ENCODE measurements around the gene TTC7B. TPM values are rescaled to one million over a fixed set of nuclear protein-coding genes. Genes with fewer than 3 reads are reported as not detected.
A peak's percentile ranks its signal among the peaks of the same experiment; 100 is the strongest.

The TTC7B gene
- total and polyA plus RNA-seq, 2 experiments from 2014 or later: 7.9 to 28.6 TPM

DNA sequence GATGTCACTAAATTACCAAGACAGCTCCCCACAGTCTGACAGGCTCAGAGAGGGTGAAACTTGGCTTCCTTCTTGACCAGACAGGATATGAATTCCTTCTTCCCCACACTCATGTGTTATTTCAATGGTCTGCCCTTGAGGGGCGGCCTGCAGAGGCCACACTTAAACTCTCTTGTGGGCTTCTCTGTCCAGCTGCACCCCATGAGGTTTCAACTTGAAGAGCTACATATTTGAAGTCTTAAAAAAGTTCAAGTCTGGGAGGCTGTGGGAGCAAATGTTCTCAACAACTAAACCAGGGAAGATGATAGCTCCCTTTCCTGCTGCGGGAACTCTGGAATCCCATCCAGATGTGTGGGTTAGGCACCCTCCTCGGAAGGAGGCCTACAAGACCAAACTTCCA is 98.3 kb downstream of the TTC7B start:
- H3K36me3 Mint-ChIP-seq (ENCODE audit: low read depth): no peaks in the 10 kb centered on the region
- H3K27me3 ChIP-seq (ENCODE audit: insufficient read depth): no peaks in the 10 kb centered on the region
- peaks cover 39% of the 10 kb centered on the region for H3K4me1 Mint-ChIP-seq
- H3K27ac Mint-ChIP-seq: no peak overlapping the region
- no peaks in the 10 kb centered on the region for H3K79me2 ChIP-seq (replicated peaks; ENCODE audit: insufficient read depth)
- 0 out of 2 replicates have a peak overlapping the region, but pooled peaks have one; percentile 47 for H3K27ac ChIP-seq (ENCODE audit: low read depth)
- H3K27me3 Mint-ChIP-seq (ENCODE audit: insufficient read depth, low read depth, poor library complexity): peaks cover 6% of the 10 kb centered on the region
- TF ChIP-seq NANOG (IDR thresholded peaks at IDR 0.05; ENCODE audit: borderline replicate concordance): no peak
- no peak for TF ChIP-seq ZNF331 (CRISPR knock-in tag; IDR thresholded peaks at IDR 0.05; ENCODE audit: low read depth)
- TF ChIP-seq CREB1 (CRISPR knock-in tag; IDR thresholded peaks at IDR 0.05; ENCODE audit: low read depth): no peak
- H3K4me3 Mint-ChIP-seq: no peak overlapping the region
- no peak overlapping the region for H2AFZ ChIP-seq
- H3F3A ChIP-seq (replicated peaks; ENCODE audit: low read depth): no peaks in the 10 kb centered on the region
- DNase-seq (ENCODE audit: low spot score) (peak; percentile 31), ATAC-seq (no peak)
- no peak overlapping the region for H3K4me3 ChIP-seq
- peaks cover 5% of the 10 kb centered on the region; the same call in 1 of the 2 replicates for H3K9me2 ChIP-seq (ENCODE audit: insufficient read depth)
- H3K9me3 Mint-ChIP-seq: no peaks in the 10 kb centered on the region
- no peaks in the 10 kb centered on the region for H4K20me1 ChIP-seq (replicated peaks; ENCODE audit: insufficient read depth)
- no peaks in the 10 kb centered on the region for H3K36me3 ChIP-seq (ENCODE audit: insufficient read depth)
- peaks cover 12% of the 10 kb centered on the region for H3K4me1 ChIP-seq (ENCODE audit: insufficient read depth)
- peak overlapping the region; percentile 61; the same call in 1 of the 2 replicates for H3K4me2 ChIP-seq

DNA sequence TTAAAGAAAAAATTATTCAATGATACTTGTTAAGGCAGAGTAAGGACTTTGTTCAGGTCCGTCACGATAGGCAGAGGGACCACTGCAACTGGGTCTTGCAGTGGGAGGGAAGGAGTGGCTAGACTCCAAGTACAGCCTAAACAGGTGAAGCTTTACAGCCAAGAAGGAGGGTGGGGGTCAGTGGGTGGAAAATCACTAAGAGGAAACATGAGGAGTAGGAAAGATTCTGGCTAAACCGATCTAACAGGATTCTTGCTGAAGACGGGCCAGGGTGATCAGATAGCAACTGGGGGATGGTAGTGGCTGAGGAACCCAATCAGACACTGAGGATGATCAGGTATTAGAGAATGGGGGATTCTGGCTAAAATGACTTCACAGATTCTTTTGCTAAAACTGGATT is 100.2 kb downstream of the TTC7B start:
- no peak for DNase-seq (ENCODE audit: low spot score)
- peak overlapping the region; percentile 49 for H3K27ac Mint-ChIP-seq
- Histone ChIP-seq H3K27me3 (ENCODE audit: insufficient read depth) (no peaks in the 10 kb centered on the region), H3K79me2 (replicated peaks; ENCODE audit: insufficient read depth) (no peaks in the 10 kb centered on the region), H2AFZ (no peak overlapping the region), H3K4me2 (no peak overlapping the region), H4K20me1 (replicated peaks; ENCODE audit: insufficient read depth) (no peaks in the 10 kb centered on the region), H3F3A (replicated peaks; ENCODE audit: low read depth) (no peaks in the 10 kb centered on the region), H3K27ac (ENCODE audit: low read depth) (no peak overlapping the region), H3K4me3 (no peak overlapping the region), H3K4me1 (ENCODE audit: insufficient read depth) (peaks cover 12% of the 10 kb centered on the region), H3K9me2 (ENCODE audit: insufficient read depth) (no peaks in the 10 kb centered on the region), H3K36me3 (ENCODE audit: insufficient read depth) (no peaks in the 10 kb centered on the region)
- peaks cover 39% of the 10 kb centered on the region for H3K4me1 Mint-ChIP-seq
- peaks cover 6% of the 10 kb centered on the region for H3K27me3 Mint-ChIP-seq (ENCODE audit: insufficient read depth, low read depth, poor library complexity)
- H3K36me3 Mint-ChIP-seq (ENCODE audit: low read depth): no peaks in the 10 kb centered on the region
- peak; percentile 57 for ATAC-seq
- TF ChIP-seq CTCF (conservative IDR thresholded peaks at IDR 0.05; ENCODE audit: low read depth in 2 of 2) (no peak), EZH2phosphoT487 (IDR thresholded peaks at IDR 0.05; ENCODE audit: unreplicated experiment) (no peak), STAT1 (IDR thresholded peaks at IDR 0.05; ENCODE audit: unreplicated experiment) (no peak), NANOG (IDR thresholded peaks at IDR 0.05; ENCODE audit: borderline replicate concordance) (no peak), JUNB (IDR thresholded peaks at IDR 0.05; ENCODE audit: unreplicated experiment) (no peak), ZNF331 (CRISPR knock-in tag; IDR thresholded peaks at IDR 0.05; ENCODE audit: low read depth) (no peak), ZNF114 (CRISPR knock-in tag; IDR thresholded peaks at IDR 0.05) (no peak), POLR2AphosphoS5 (IDR thresholded peaks at IDR 0.05; ENCODE audit: low read depth) (no peak), EZH2 (IDR thresholded peaks at IDR 0.05; ENCODE audit: low read depth, unreplicated experiment) (no peak)
- H3K9me3 Mint-ChIP-seq: no peaks in the 10 kb centered on the region
- H3K4me3 Mint-ChIP-seq: no peak overlapping the region

DNA sequence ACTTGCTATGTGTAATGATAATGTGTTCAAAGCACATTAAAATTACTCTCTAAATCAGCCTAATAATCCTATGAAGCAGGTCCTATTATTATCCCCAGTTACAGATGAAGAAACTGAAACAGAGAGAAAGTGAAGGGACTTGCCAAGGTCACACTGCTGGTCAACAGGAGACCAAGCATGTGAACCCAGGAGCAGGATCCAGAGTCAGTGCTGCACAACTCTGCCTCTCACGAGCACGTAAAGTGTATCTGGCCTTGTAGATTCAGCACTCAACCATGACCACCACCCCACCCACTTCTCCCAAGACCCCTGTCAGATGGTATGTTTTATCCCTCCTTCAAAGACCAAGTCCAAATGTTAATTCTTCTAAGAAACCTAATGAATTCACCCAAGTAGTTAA is 100.7 kb downstream of the TTC7B start:
- no peak overlapping the region for H3K4me2 ChIP-seq
- no peaks in the 10 kb centered on the region for H3K36me3 ChIP-seq (ENCODE audit: insufficient read depth)
- no peak overlapping the region for H2AFZ ChIP-seq
- peaks cover 6% of the 10 kb centered on the region for H3K27me3 Mint-ChIP-seq (ENCODE audit: insufficient read depth, low read depth, poor library complexity)
- no peak overlapping the region for H3K4me3 ChIP-seq
- no peak overlapping the region for H3K27ac ChIP-seq (ENCODE audit: low read depth)
- no peaks in the 10 kb centered on the region for H3K9me3 Mint-ChIP-seq
- H3K4me1 ChIP-seq (ENCODE audit: insufficient read depth): peaks cover 12% of the 10 kb centered on the region
- H3K4me3 Mint-ChIP-seq: no peak overlapping the region
- no peak overlapping the region for H3K27ac Mint-ChIP-seq
- H3K9me2 ChIP-seq (ENCODE audit: insufficient read depth): no peaks in the 10 kb centered on the region
- H4K20me1 ChIP-seq (replicated peaks; ENCODE audit: insufficient read depth): no peaks in the 10 kb centered on the region
- no peaks in the 10 kb centered on the region for H3K36me3 Mint-ChIP-seq (ENCODE audit: low read depth)
- peaks cover 35% of the 10 kb centered on the region for H3K4me1 Mint-ChIP-seq
- no peaks in the 10 kb centered on the region for H3K79me2 ChIP-seq (replicated peaks; ENCODE audit: insufficient read depth)
- H3K27me3 ChIP-seq (ENCODE audit: insufficient read depth): no peaks in the 10 kb centered on the region
- DNase-seq (ENCODE audit: low spot score) (no peak), ATAC-seq (no peak)
- H3F3A ChIP-seq (replicated peaks; ENCODE audit: low read depth): no peaks in the 10 kb centered on the region
- TF ChIP-seq STAT1 (IDR thresholded peaks at IDR 0.05; ENCODE audit: unreplicated experiment): no peak
- no peak for TF ChIP-seq EZH2phosphoT487 (IDR thresholded peaks at IDR 0.05; ENCODE audit: unreplicated experiment)
- TF ChIP-seq ZNF331 (CRISPR knock-in tag; IDR thresholded peaks at IDR 0.05; ENCODE audit: low read depth): no peak
- TF ChIP-seq, protein P1, sequence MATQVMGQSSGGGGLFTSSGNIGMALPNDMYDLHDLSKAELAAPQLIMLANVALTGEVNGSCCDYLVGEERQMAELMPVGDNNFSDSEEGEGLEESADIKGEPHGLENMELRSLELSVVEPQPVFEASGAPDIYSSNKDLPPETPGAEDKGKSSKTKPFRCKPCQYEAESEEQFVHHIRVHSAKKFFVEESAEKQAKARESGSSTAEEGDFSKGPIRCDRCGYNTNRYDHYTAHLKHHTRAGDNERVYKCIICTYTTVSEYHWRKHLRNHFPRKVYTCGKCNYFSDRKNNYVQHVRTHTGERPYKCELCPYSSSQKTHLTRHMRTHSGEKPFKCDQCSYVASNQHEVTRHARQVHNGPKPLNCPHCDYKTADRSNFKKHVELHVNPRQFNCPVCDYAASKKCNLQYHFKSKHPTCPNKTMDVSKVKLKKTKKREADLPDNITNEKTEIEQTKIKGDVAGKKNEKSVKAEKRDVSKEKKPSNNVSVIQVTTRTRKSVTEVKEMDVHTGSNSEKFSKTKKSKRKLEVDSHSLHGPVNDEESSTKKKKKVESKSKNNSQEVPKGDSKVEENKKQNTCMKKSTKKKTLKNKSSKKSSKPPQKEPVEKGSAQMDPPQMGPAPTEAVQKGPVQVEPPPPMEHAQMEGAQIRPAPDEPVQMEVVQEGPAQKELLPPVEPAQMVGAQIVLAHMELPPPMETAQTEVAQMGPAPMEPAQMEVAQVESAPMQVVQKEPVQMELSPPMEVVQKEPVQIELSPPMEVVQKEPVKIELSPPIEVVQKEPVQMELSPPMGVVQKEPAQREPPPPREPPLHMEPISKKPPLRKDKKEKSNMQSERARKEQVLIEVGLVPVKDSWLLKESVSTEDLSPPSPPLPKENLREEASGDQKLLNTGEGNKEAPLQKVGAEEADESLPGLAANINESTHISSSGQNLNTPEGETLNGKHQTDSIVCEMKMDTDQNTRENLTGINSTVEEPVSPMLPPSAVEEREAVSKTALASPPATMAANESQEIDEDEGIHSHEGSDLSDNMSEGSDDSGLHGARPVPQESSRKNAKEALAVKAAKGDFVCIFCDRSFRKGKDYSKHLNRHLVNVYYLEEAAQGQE (IDR thresholded peaks at IDR 0.05; ENCODE audit: unreplicated experiment): no peak
- TF ChIP-seq JUNB (IDR thresholded peaks at IDR 0.05; ENCODE audit: unreplicated experiment): no peak

Data from GM23338 (cell line).